ENCODE measurements around the gene XCR1. TPM values are rescaled to one million over a fixed set of nuclear protein-coding genes. Genes with fewer than 3 reads are reported as not detected.

Gene XCR1
- total and polyA plus RNA-seq, 4 donors, result 0.04 to 1.1 (median 0.31) TPM

- H3K9ac ChIP-seq (ENCODE audit: insufficient read depth in 1 of 2, low read length in 2 of 2), result no peak overlapping the region
- H3K27me3 ChIP-seq (ENCODE audit: control insufficient read depth in 3 of 3, insufficient read depth in 3 of 3, low read length in 2 of 3), result no peaks in the 10 kb centered on the region
- TF ChIP-seq CTCF (IDR thresholded peaks at IDR 0.05; ENCODE audit: control extremely low read depth, extremely low read depth), result no peak
- ATAC-seq (ENCODE audit: insufficient read depth, low FRiP score), result no peak
- no peaks in the 10 kb centered on the region for H3K9me3 ChIP-seq (ENCODE audit: control insufficient read depth in 4 of 4, insufficient read depth in 3 of 4, low read length in 3 of 4)
- H3K36me3 ChIP-seq (ENCODE audit: control insufficient read depth in 4 of 4, insufficient read depth in 4 of 4, low read length in 4 of 4), result no peaks in the 10 kb centered on the region
- H3K4me3 ChIP-seq, result no peak overlapping the region
- 84 to 86% methylated on average over 8 of the region's 8 CpGs for WGBS, 2 donors
- peaks cover 0 to 9% (median 0%) of the 10 kb centered on the region in 5 donors for H3K4me1 ChIP-seq (ENCODE audit: control insufficient read depth in 5 of 5, insufficient read depth in 5 of 5, low read length in 5 of 5)
- no peak for DNase-seq
- no peak overlapping the region for H3K27ac ChIP-seq (ENCODE audit: low read depth in 1 of 2, low read length in 1 of 2)
Measured at GRCh38 chr3:46065750-46066256, 38.5 kb upstream of the XCR1 start.

- Histone ChIP-seq H3K4me3 (no peak overlapping the region), H3K27me3 (ENCODE audit: control insufficient read depth in 3 of 3, insufficient read depth in 3 of 3, low read length in 2 of 3) (no peaks in the 10 kb centered on the region), H3K9ac (ENCODE audit: insufficient read depth in 1 of 2, low read length in 2 of 2) (no peak overlapping the region), H3K36me3 (ENCODE audit: control insufficient read depth in 4 of 4, insufficient read depth in 4 of 4, low read length in 4 of 4) (no peaks in the 10 kb centered on the region), H3K9me3 (ENCODE audit: control insufficient read depth in 4 of 4, insufficient read depth in 3 of 4, low read length in 3 of 4) (no peaks in the 10 kb centered on the region), H3K27ac (ENCODE audit: low read depth in 1 of 2, low read length in 1 of 2) (no peak overlapping the region), H3K4me1 (ENCODE audit: control insufficient read depth in 5 of 5, insufficient read depth in 5 of 5, low read length in 5 of 5) (peaks cover 0 to 9% (median 0%) of the 10 kb centered on the region in 5 donors)
- no peak for TF ChIP-seq CTCF (IDR thresholded peaks at IDR 0.05; ENCODE audit: control extremely low read depth, extremely low read depth)
- DNase-seq (peak in 2 of 3 donors; percentile 25 to 49), ATAC-seq (ENCODE audit: insufficient read depth, low FRiP score) (peak; percentile 67)
- WGBS, 2 donors, result 25 to 40% methylated on average over 6 of the region's 6 CpGs
Measured at GRCh38 chr3:46065294-46065705, 38.0 kb upstream of the XCR1 start.

GRCh38 chr3:46062679-46063078 is 35.4 kb upstream of the XCR1 start:
- DNase-seq (no peak), ATAC-seq (ENCODE audit: insufficient read depth, low FRiP score) (no peak)
- Histone ChIP-seq H3K36me3 (ENCODE audit: control insufficient read depth in 4 of 4, insufficient read depth in 4 of 4, low read length in 4 of 4) (no peaks in the 10 kb centered on the region), H3K9me3 (ENCODE audit: control insufficient read depth in 4 of 4, insufficient read depth in 3 of 4, low read length in 3 of 4) (no peaks in the 10 kb centered on the region), H3K4me1 (ENCODE audit: control insufficient read depth in 5 of 5, insufficient read depth in 5 of 5, low read length in 5 of 5) (peaks cover 0 to 9% (median 0%) of the 10 kb centered on the region in 5 donors), H3K27ac (ENCODE audit: low read depth in 1 of 2, low read length in 1 of 2) (no peak overlapping the region), H3K9ac (ENCODE audit: insufficient read depth in 1 of 2, low read length in 2 of 2) (no peak overlapping the region), H3K4me3 (no peak overlapping the region), H3K27me3 (ENCODE audit: control insufficient read depth in 3 of 3, insufficient read depth in 3 of 3, low read length in 2 of 3) (no peaks in the 10 kb centered on the region)
- WGBS, 2 donors, result 42 to 77% methylated on average over 2 of the region's 2 CpGs
- TF ChIP-seq CTCF (IDR thresholded peaks at IDR 0.05; ENCODE audit: control extremely low read depth, extremely low read depth), result no peak

- DNase-seq (no peak), ATAC-seq (ENCODE audit: insufficient read depth, low FRiP score) (no peak)
- Histone ChIP-seq H3K9ac (ENCODE audit: insufficient read depth in 1 of 2, low read length in 2 of 2) (no peak overlapping the region), H3K4me1 (ENCODE audit: control insufficient read depth in 5 of 5, insufficient read depth in 5 of 5, low read length in 5 of 5) (peaks cover 0 to 9% (median 0%) of the 10 kb centered on the region in 5 donors), H3K27ac (ENCODE audit: low read depth in 1 of 2, low read length in 1 of 2) (no peak overlapping the region), H3K9me3 (ENCODE audit: control insufficient read depth in 4 of 4, insufficient read depth in 3 of 4, low read length in 3 of 4) (no peaks in the 10 kb centered on the region), H3K36me3 (ENCODE audit: control insufficient read depth in 4 of 4, insufficient read depth in 4 of 4, low read length in 4 of 4) (no peaks in the 10 kb centered on the region), H3K27me3 (ENCODE audit: control insufficient read depth in 3 of 3, insufficient read depth in 3 of 3, low read length in 2 of 3) (no peaks in the 10 kb centered on the region), H3K4me3 (no peak overlapping the region)
- no peak for TF ChIP-seq CTCF (IDR thresholded peaks at IDR 0.05; ENCODE audit: control extremely low read depth, extremely low read depth)
- WGBS, 2 donors, result 96 to 97% methylated on average over 3 of the region's 3 CpGs
Measured at GRCh38 chr3:46061887-46062286, 34.6 kb upstream of the XCR1 start.

All from lung (tissue), 12 donors.